Measurements from ENCODE around the gene MACROD2.

MACROD2 gene

DNA sequence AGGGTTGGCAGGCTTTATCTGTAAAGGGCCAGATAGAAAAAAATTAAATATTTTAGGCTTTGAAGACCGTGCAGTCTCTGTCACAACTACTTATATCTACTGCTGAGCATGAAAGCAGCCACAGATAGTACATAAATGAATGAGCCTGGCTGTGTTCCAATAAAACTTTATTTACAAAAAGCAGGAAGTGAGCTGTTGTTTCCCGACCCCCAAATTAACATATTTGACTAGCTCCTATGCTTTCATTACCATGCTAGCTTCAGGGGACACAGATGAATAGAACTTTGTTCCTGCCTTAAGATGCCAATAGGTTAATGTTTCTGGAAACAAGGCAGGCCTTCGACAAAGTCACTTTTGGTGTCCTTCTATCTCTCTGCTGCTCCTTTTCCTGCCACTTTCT is 1400.1 kb downstream of the MACROD2 start:
- TF ChIP-seq YY1 (IDR thresholded peaks at IDR 0.05; ENCODE audit: insufficient read depth, insufficient read length): no peak
- no peak overlapping the region for H3K4me3 ChIP-seq (ENCODE audit: insufficient read length, low read depth)
- H3K36me3 ChIP-seq (ENCODE audit: insufficient read depth, insufficient read length, low read length): no peaks in the 10 kb centered on the region
- no peaks in the 10 kb centered on the region for H3K27me3 ChIP-seq (ENCODE audit: insufficient read depth, insufficient read length)
- no peaks in the 10 kb centered on the region for H3K9me3 ChIP-seq (ENCODE audit: insufficient read depth, low read length)
- no peak for DNase-seq (ENCODE audit: low read depth, low spot score)
- H3K4me1 ChIP-seq (ENCODE audit: insufficient read depth, insufficient read length): no peaks in the 10 kb centered on the region
- no peak overlapping the region for H3K9ac ChIP-seq (ENCODE audit: insufficient read length, low read depth)

DNA sequence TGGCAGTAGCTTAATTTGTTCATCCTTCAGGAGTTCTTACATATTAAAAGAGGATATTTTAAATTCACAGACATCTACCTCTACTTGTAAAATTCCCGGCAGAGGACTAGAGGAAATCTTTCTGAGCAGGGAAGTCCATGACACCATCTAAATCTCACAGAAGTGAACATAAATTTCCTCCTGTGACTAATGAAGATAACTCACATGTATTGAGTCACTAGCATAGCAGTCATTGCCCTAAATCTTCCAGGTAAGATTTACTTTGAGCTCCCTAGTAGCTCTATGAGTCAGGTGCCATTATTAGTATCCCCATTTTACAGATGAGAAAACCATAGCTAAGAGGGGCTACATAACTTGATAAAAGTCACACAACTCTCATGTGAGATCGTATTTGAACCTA is 1400.7 kb downstream of the MACROD2 start:
- TF ChIP-seq ZNF274 (IDR thresholded peaks at IDR 0.05; ENCODE audit: low read depth, low read length) (no peak), SUZ12 (IDR thresholded peaks at IDR 0.05; ENCODE audit: extremely low read depth, insufficient read depth, insufficient read length) (no peak), YY1 (IDR thresholded peaks at IDR 0.05; ENCODE audit: insufficient read depth, insufficient read length) (no peak)
- Histone ChIP-seq H3K27me3 (ENCODE audit: insufficient read depth, insufficient read length) (no peaks in the 10 kb centered on the region), H3K36me3 (ENCODE audit: insufficient read depth, insufficient read length, low read length) (no peaks in the 10 kb centered on the region), H3K9ac (ENCODE audit: insufficient read length, low read depth) (no peak overlapping the region), H3K4me3 (ENCODE audit: insufficient read length, low read depth) (no peak overlapping the region), H3K9me3 (ENCODE audit: insufficient read depth, low read length) (no peaks in the 10 kb centered on the region), H3K4me1 (ENCODE audit: insufficient read depth, insufficient read length) (no peaks in the 10 kb centered on the region)
- DNase-seq (ENCODE audit: low read depth, low spot score): no peak

DNA sequence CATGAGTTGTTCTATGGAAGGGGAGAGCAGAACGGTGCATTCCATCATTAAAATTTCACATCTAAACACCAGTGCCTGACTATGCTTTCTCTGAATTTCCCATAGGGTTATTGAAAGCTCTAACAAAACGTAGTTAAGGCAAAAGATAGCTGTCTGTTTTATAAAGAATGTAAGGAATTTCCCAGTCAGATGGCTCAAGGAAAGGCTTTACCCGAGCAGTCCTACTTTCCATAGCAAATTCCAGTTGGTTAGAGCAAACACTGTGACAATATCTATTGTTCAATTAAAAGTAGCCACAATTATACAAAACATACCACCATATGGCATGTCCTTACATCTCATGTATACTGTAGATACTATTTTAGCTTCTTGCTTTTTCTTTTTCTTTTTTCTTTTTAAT is 1401.6 kb downstream of the MACROD2 start:
- Histone ChIP-seq H3K9ac (ENCODE audit: insufficient read length, low read depth) (no peak overlapping the region), H3K27me3 (ENCODE audit: insufficient read depth, insufficient read length) (no peaks in the 10 kb centered on the region), H3K36me3 (ENCODE audit: insufficient read depth, insufficient read length, low read length) (no peaks in the 10 kb centered on the region), H3K4me1 (ENCODE audit: insufficient read depth, insufficient read length) (no peaks in the 10 kb centered on the region), H3K9me3 (ENCODE audit: insufficient read depth, low read length) (no peaks in the 10 kb centered on the region), H3K4me3 (ENCODE audit: insufficient read length, low read depth) (no peak overlapping the region)
- no peak for DNase-seq (ENCODE audit: low read depth, low spot score)
- TF ChIP-seq SUZ12 (IDR thresholded peaks at IDR 0.05; ENCODE audit: extremely low read depth, insufficient read depth, insufficient read length): no peak
- no peak for TF ChIP-seq ZNF274 (IDR thresholded peaks at IDR 0.05; ENCODE audit: low read depth, low read length)
- no peak for TF ChIP-seq YY1 (IDR thresholded peaks at IDR 0.05; ENCODE audit: insufficient read depth, insufficient read length)

DNA sequence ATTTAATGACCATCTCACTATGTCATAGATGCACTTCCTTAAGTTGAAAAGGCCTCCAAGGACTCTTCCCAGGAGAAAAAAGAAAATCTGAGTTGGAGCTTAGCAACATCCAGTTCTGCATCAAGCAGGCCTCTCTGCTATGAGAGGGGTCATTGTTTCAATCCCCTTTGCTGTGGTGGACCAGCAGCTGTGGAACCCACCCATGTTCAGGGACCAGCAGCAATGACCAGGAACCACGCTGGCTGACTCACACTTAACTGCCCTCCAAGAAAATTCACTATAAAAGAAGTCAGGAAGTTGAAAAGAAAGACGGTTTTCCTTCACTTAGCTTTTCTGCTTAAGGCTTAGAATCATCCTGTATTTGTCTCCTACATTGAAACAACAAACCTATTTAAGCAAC is 1404.5 kb downstream of the MACROD2 start:
- TF ChIP-seq SUZ12 (IDR thresholded peaks at IDR 0.05; ENCODE audit: extremely low read depth, insufficient read depth, insufficient read length) (no peak), ZNF274 (IDR thresholded peaks at IDR 0.05; ENCODE audit: low read depth, low read length) (no peak)
- Histone ChIP-seq H3K27me3 (ENCODE audit: insufficient read depth, insufficient read length) (no peaks in the 10 kb centered on the region), H3K4me3 (ENCODE audit: insufficient read length, low read depth) (no peak overlapping the region), H3K36me3 (ENCODE audit: insufficient read depth, insufficient read length, low read length) (no peaks in the 10 kb centered on the region), H3K9me3 (ENCODE audit: insufficient read depth, low read length) (peaks cover 11% of the 10 kb centered on the region; the same call in 1 of the 2 replicates), H3K4me1 (ENCODE audit: insufficient read depth, insufficient read length) (no peaks in the 10 kb centered on the region), H3K9ac (ENCODE audit: insufficient read length, low read depth) (no peak overlapping the region)
- no peak for DNase-seq (ENCODE audit: low read depth, low spot score)

DNA sequence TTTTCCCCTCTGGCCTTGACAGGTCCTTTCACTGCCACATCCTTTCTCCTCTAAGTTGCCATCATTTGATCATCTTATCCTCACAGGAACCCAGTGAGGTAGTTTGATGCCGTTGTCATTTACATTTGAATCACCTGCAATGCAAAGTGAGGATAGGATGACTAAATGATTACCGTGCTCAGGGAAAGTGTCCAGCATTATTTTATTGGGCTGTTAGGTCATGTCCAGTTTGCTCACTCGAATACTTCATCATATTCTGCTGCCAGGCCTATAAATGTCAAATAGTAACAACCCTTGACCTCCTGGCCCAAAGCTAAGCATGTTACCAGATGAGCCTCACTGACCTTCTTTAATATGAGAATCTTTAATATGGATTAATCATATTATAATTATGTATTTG is 1410.8 kb downstream of the MACROD2 start:
- TF ChIP-seq SUZ12 (IDR thresholded peaks at IDR 0.05; ENCODE audit: extremely low read depth, insufficient read depth, insufficient read length) (no peak), ZNF274 (IDR thresholded peaks at IDR 0.05; ENCODE audit: low read depth, low read length) (no peak), YY1 (IDR thresholded peaks at IDR 0.05; ENCODE audit: insufficient read depth, insufficient read length) (no peak)
- H3K36me3 ChIP-seq (ENCODE audit: insufficient read depth, insufficient read length, low read length): no peaks in the 10 kb centered on the region
- no peak overlapping the region for H3K4me3 ChIP-seq (ENCODE audit: insufficient read length, low read depth)
- peaks cover 11% of the 10 kb centered on the region; the same call in 1 of the 2 replicates for H3K9me3 ChIP-seq (ENCODE audit: insufficient read depth, low read length)
- no peak overlapping the region for H3K9ac ChIP-seq (ENCODE audit: insufficient read length, low read depth)
- no peaks in the 10 kb centered on the region for H3K4me1 ChIP-seq (ENCODE audit: insufficient read depth, insufficient read length)
- no peak for DNase-seq (ENCODE audit: low read depth, low spot score)
- H3K27me3 ChIP-seq (ENCODE audit: insufficient read depth, insufficient read length): no peaks in the 10 kb centered on the region

DNA sequence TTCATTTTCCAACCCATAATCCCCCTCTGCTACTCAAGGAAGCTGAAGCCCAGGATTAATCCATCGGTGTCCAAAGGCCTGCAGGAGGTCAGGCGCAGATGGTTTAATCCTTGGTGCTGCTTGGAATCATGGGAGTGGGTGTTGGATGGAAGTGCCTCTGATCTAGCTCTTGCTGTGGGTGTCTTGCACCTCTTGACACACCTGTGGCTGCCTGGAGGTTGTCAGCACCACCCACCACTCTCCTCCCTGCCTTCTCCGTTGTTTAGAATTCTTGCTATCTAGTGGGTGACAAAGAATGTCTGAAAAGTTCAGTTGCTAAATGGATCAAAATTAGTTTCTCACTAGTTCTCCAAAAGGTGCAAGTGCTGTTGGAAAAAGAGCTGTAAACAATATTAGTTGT is 1416.5 kb downstream of the MACROD2 start:
- no peak for DNase-seq (ENCODE audit: low read depth, low spot score)
- no peak overlapping the region for H3K4me3 ChIP-seq (ENCODE audit: insufficient read length, low read depth)
- H3K9ac ChIP-seq (ENCODE audit: insufficient read length, low read depth): no peak overlapping the region
- no peaks in the 10 kb centered on the region for H3K36me3 ChIP-seq (ENCODE audit: insufficient read depth, insufficient read length, low read length)
- H3K9me3 ChIP-seq (ENCODE audit: insufficient read depth, low read length): no peaks in the 10 kb centered on the region
- no peak for TF ChIP-seq SUZ12 (IDR thresholded peaks at IDR 0.05; ENCODE audit: extremely low read depth, insufficient read depth, insufficient read length)
- TF ChIP-seq ZNF274 (IDR thresholded peaks at IDR 0.05; ENCODE audit: low read depth, low read length): no peak
- TF ChIP-seq YY1 (IDR thresholded peaks at IDR 0.05; ENCODE audit: insufficient read depth, insufficient read length): no peak
- H3K27me3 ChIP-seq (ENCODE audit: insufficient read depth, insufficient read length): no peaks in the 10 kb centered on the region
- H3K4me1 ChIP-seq (ENCODE audit: insufficient read depth, insufficient read length): no peaks in the 10 kb centered on the region

DNA sequence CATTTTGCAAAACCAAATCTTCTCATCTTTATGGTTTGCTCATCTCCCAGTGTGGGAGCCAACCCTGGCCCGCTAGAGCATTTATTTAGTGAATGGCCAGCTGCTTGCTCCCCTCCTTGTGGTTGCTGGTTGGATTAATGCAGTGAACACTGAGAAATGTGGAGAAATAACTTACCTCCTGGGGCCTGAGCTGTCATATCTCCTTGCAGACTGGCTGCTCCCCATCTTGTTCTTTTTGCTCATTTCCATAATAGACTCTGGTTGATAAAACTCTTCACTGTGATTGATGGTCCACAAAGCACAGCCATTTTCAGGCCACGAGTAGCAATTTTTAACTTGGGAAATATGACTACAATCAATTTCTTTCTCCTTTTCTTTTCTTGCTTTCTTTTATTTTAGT is 1420.6 kb downstream of the MACROD2 start:
- Histone ChIP-seq H3K4me1 (ENCODE audit: insufficient read depth, insufficient read length) (no peaks in the 10 kb centered on the region), H3K36me3 (ENCODE audit: insufficient read depth, insufficient read length, low read length) (no peaks in the 10 kb centered on the region), H3K9ac (ENCODE audit: insufficient read length, low read depth) (no peak overlapping the region), H3K27me3 (ENCODE audit: insufficient read depth, insufficient read length) (no peaks in the 10 kb centered on the region), H3K9me3 (ENCODE audit: insufficient read depth, low read length) (no peaks in the 10 kb centered on the region), H3K4me3 (ENCODE audit: insufficient read length, low read depth) (no peak overlapping the region)
- TF ChIP-seq ZNF274 (IDR thresholded peaks at IDR 0.05; ENCODE audit: low read depth, low read length) (no peak), YY1 (IDR thresholded peaks at IDR 0.05; ENCODE audit: insufficient read depth, insufficient read length) (no peak), SUZ12 (IDR thresholded peaks at IDR 0.05; ENCODE audit: extremely low read depth, insufficient read depth, insufficient read length) (no peak)
- DNase-seq (ENCODE audit: low read depth, low spot score): no peak

DNA sequence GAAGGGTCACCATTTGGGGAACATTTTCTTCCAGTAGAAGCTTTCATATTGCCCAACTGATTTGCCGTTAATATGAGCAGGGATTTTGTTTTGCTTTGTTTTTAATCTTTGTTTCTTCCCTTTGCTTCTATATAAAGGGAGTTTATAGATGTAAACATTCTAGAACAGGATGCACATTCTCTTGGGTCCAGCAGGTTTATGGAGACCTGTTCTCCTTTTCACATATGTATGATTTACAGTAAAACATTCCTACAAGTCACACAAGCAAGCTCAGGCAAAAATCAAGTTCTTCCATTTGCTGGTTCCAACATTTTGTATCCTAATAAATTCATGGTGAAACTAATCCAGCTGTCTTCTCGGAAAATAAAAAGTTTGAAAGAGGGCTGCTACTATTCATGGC is 1424.5 kb downstream of the MACROD2 start:
- no peak for TF ChIP-seq YY1 (IDR thresholded peaks at IDR 0.05; ENCODE audit: insufficient read depth, insufficient read length)
- H3K4me3 ChIP-seq (ENCODE audit: insufficient read length, low read depth): no peak overlapping the region

More for the DNA sequence above, 1424.5 kb downstream of the MACROD2 start:
- Histone ChIP-seq H3K27me3 (ENCODE audit: insufficient read depth, insufficient read length) (no peaks in the 10 kb centered on the region), H3K9ac (ENCODE audit: insufficient read length, low read depth) (no peak overlapping the region), H3K9me3 (ENCODE audit: insufficient read depth, low read length) (no peaks in the 10 kb centered on the region), H3K36me3 (ENCODE audit: insufficient read depth, insufficient read length, low read length) (no peaks in the 10 kb centered on the region), H3K4me1 (ENCODE audit: insufficient read depth, insufficient read length) (no peaks in the 10 kb centered on the region)
- no peak for DNase-seq (ENCODE audit: low read depth, low spot score)
